GM23338 (cell line): ENCODE measurements around the gene TLE3. TPM values are rescaled to one million over a fixed set of nuclear protein-coding genes. Genes with fewer than 3 reads are reported as not detected.

Experiments
- ATAC-seq: fragments of 200-7000 bp; cut with Tn5 transposase; 3 replicates; pipeline ENCODE4 v1.9.1; 2020
- DNase-seq: peaks from one replicate; pipeline ENCODE4 v3.0.0-alpha.2; 2015; ENCODE audit warnings: low spot score
- H2AFZ ChIP-seq: fragments of 200-600 bp; sonication (generic); 2 replicates; pipeline ENCODE4 v1.8.0; 2016; ENCODE audit warnings: antibody characterized with exemption, mild to moderate bottlenecking, moderate library complexity
- H3F3A ChIP-seq: fragments of 200-600 bp; sonication (generic); replicated peaks from 2 replicates; pipeline ENCODE4 v1.8.0; 2017; ENCODE audit warnings: antibody characterized with exemption, mixed run types, low read depth
- H3K27ac ChIP-seq: fragments of 200-600 bp; sonication (generic); 2 replicates; pipeline ENCODE4 v1.6.1; 2016; ENCODE audit warnings: low read depth
- H3K27me3 ChIP-seq: fragments of 200-600 bp; sonication (generic); 2 replicates; pipeline ENCODE4 v1.8.0; 2016; ENCODE audit warnings: mild to moderate bottlenecking, mixed run types, moderate library complexity; ENCODE audit not compliant: insufficient read depth
- H3K36me3 ChIP-seq: fragments of 200-600 bp; sonication (generic); 2 replicates; pipeline ENCODE4 v1.8.0; 2016; ENCODE audit warnings: mild to moderate bottlenecking; ENCODE audit not compliant: insufficient read depth
- H3K4me1 ChIP-seq: fragments of 200-600 bp; sonication (generic); 2 replicates; pipeline ENCODE4 v1.8.0; 2016; ENCODE audit warnings: mild to moderate bottlenecking, moderate library complexity; ENCODE audit not compliant: insufficient read depth
- H3K4me2 ChIP-seq: fragments of 200-600 bp; sonication (generic); 2 replicates; pipeline ENCODE4 v1.7.1; 2017; ENCODE audit warnings: mixed run types
- H3K4me3 ChIP-seq: fragments of 200-600 bp; sonication (generic); 2 replicates; pipeline ENCODE4 v1.6.1; 2016; ENCODE audit warnings: mixed run types
- H3K79me2 ChIP-seq: fragments of 200-600 bp; sonication (generic); replicated peaks from 2 replicates; pipeline ENCODE4 v1.8.0; 2017; ENCODE audit warnings: mild to moderate bottlenecking; ENCODE audit not compliant: insufficient read depth
- H3K9me2 ChIP-seq: fragments of 200-600 bp; sonication (generic); 2 replicates; pipeline ENCODE4 v1.8.0; 2017; ENCODE audit not compliant: insufficient read depth
- H4K20me1 ChIP-seq: fragments of 200-600 bp; sonication (generic); replicated peaks from 2 replicates; pipeline ENCODE4 v1.8.0; 2017; ENCODE audit warnings: mild to moderate bottlenecking; ENCODE audit not compliant: insufficient read depth
- H3K27ac Mint-ChIP-seq: 2 replicates; pipeline ENCODE4 v1.8.0; 2020; ENCODE audit warnings: inconsistent platforms, mild to moderate bottlenecking, moderate library complexity, mixed read lengths
- H3K27me3 Mint-ChIP-seq: 3 replicates; pipeline ENCODE4 v1.8.0; 2022; ENCODE audit warnings: low read depth, mild to moderate bottlenecking, moderate library complexity, mixed read lengths, inconsistent platforms; ENCODE audit not compliant: insufficient read depth, poor library complexity
- H3K36me3 Mint-ChIP-seq: 3 replicates; pipeline ENCODE4 v1.8.0; 2021; ENCODE audit warnings: low read depth, mild to moderate bottlenecking, inconsistent platforms, moderate library complexity, mixed read lengths
- H3K4me1 Mint-ChIP-seq: 3 replicates; pipeline ENCODE4 v1.8.0; 2020; ENCODE audit warnings: mild to moderate bottlenecking, inconsistent platforms, mixed read lengths
- H3K4me3 Mint-ChIP-seq: 3 replicates; pipeline ENCODE4 v1.8.0; 2021; ENCODE audit warnings: moderate library complexity, mild to moderate bottlenecking, inconsistent platforms, mixed read lengths
- H3K9me3 Mint-ChIP-seq: 3 replicates; pipeline ENCODE4 v1.8.0; 2020; ENCODE audit warnings: moderate library complexity, mild to moderate bottlenecking, inconsistent platforms, mixed read lengths
- CREB1 ChIP-seq: fragments of 250-450 bp; sonication (Bioruptor Pico); IDR thresholded peaks from 2 replicates; pipeline ENCODE4 v1.5.0; 2020; ENCODE audit warnings: low read depth, mild to moderate bottlenecking, moderate library complexity
- ETS1 ChIP-seq: IDR thresholded peaks from 2 replicates; pipeline ENCODE4 v1.6.1; 2016; ENCODE audit warnings: antibody characterized with exemption
- EZH2 ChIP-seq: fragments of 200-600 bp; sonication (generic); IDR thresholded peaks from one replicate; pipeline ENCODE4 v1.8.0; 2017; ENCODE audit warnings: antibody characterized with exemption, mild to moderate bottlenecking, low read depth; ENCODE audit not compliant: unreplicated experiment
- EZH2phosphoT487 ChIP-seq: fragments of 200-600 bp; sonication (generic); IDR thresholded peaks from one replicate; pipeline ENCODE4 v1.8.1; 2018; ENCODE audit warnings: antibody characterized with exemption; ENCODE audit not compliant: unreplicated experiment
- JUNB ChIP-seq: IDR thresholded peaks from one replicate; pipeline ENCODE4 v1.6.1; 2016; ENCODE audit warnings: antibody characterized with exemption; ENCODE audit not compliant: unreplicated experiment
- NANOG ChIP-seq: IDR thresholded peaks from 2 replicates; pipeline ENCODE4 v1.6.1; 2016; ENCODE audit warnings: antibody characterized with exemption, borderline replicate concordance
- POLR2AphosphoS5 ChIP-seq: IDR thresholded peaks from 2 replicates; pipeline ENCODE4 v1.6.1; 2016; ENCODE audit warnings: antibody characterized with exemption, low read depth
- REST ChIP-seq: IDR thresholded peaks from one replicate; pipeline ENCODE4 v1.6.1; 2018; ENCODE audit warnings: antibody characterized with exemption; ENCODE audit not compliant: unreplicated experiment
- ZNF114 ChIP-seq: fragments of 250-450 bp; sonication (Bioruptor Pico); IDR thresholded peaks from 2 replicates; pipeline ENCODE4 v1.5.0; 2020; ENCODE audit warnings: mild to moderate bottlenecking, moderate library complexity
- ZNF331 ChIP-seq: fragments of 250-450 bp; sonication (Bioruptor Pico); IDR thresholded peaks from 2 replicates; pipeline ENCODE4 v1.5.0; 2020; ENCODE audit warnings: low read depth, mild to moderate bottlenecking, moderate library complexity
- ZNF462 ChIP-seq: fragments of 250-450 bp; sonication (Bioruptor Pico); IDR thresholded peaks from 2 replicates; pipeline ENCODE4 v1.5.0; 2020; ENCODE audit warnings: mild to moderate bottlenecking, moderate library complexity
- polyA plus RNA-seq: library from polyadenylated mRNA; unstranded; fragments of >200 nt; fragmentation: Nextera tagmentation; extraction: Ambion mirVana; gene quantifications from 2 replicates; pipeline ENCODE4 v1.2.1, GENCODE V29; 2016
- total RNA-seq: library from RNA; depleted of rRNA; stranded (reverse); fragments of >200 nt; shearing (Covaris generic); gene quantifications from 2 replicates; pipeline ENCODE4 v1.2.3, GENCODE V29; 2014

The TLE3 gene
- total and polyA plus RNA-seq, 2 experiments from 2014 or later, result 10.4 to 79.5 TPM

DNA sequence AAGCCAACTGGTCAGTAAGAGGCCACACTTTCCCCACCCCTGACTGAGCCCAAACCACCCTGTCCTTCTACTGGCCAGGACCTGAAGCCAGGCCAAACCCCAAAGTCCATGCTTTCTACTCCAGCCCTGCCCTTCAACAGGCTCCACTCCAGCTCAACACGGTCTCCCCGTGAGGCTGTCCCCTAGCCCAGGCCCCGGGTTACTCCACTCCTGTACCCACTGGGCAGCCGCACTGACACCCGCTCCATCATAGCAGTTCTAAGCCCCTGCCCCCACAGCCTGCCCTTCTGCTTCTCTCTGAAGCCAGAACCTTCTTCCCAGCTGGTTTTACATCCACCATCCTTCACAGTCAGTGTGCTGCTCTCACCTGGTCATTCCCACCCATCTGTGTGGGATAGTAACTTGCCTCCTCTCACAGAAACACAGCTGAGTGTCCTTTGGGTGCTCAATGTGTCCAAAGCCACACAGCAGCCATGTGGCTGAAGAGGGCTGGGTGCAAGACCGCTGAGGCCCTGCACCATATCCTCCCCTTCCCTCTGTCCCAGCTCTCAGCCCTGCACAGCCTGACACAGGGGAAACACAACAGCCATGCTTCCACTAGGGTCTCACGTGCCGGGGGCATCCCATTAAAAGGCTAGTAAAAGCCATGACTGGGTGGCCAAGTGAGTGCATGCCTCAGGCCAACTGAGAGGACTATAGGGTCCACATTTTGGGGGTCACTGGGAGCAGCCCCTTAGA lies 38.1 kb downstream of the TLE3 start (continued):
- TF ChIP-seq ZNF462 (CRISPR knock-in tag) (no peak), JUNB (no peak), ZNF331 (CRISPR knock-in tag) (no peak), ETS1 (no peak), EZH2phosphoT487 (no peak)

- H2AFZ ChIP-seq, result no peak overlapping the region
- H3K79me2 ChIP-seq, result no peaks in the 10 kb centered on the region
- H3K4me2 ChIP-seq, result no peak overlapping the region
- H3K4me1 ChIP-seq, result no peaks in the 10 kb centered on the region
- H3K9me2 ChIP-seq, result no peaks in the 10 kb centered on the region
- no peak overlapping the region for H3K27ac ChIP-seq
- Mint-ChIP-seq H3K27ac (no peak overlapping the region), H3K36me3 (peaks cover 78% of the 10 kb centered on the region), H3K4me1 (no peaks in the 10 kb centered on the region), H3K4me3 (no peak overlapping the region), H3K27me3 (peaks cover 9% of the 10 kb centered on the region), H3K9me3 (no peaks in the 10 kb centered on the region)
- no peaks in the 10 kb centered on the region for H3K27me3 ChIP-seq
- H3K36me3 ChIP-seq, result peaks cover 8% of the 10 kb centered on the region; the same call in 1 of the 2 replicates
- H3K4me3 ChIP-seq, result no peak overlapping the region
- ATAC-seq (no peak), DNase-seq (no peak)
- H4K20me1 ChIP-seq, result peaks cover 4% of the 10 kb centered on the region
- no peaks in the 10 kb centered on the region for H3F3A ChIP-seq
- no peak for TF ChIP-seq EZH2
- no peak for TF ChIP-seq EZH2phosphoT487
- TF ChIP-seq REST, result no peak
- TF ChIP-seq JUNB, result no peak
- no peak for TF ChIP-seq ZNF331 (CRISPR knock-in tag)
- no peak for TF ChIP-seq NANOG
- no peak for TF ChIP-seq ZNF114
- TF ChIP-seq POLR2AphosphoS5, result no peak
- TF ChIP-seq CREB1 (CRISPR knock-in tag), result no peak
Measured at GRCh38 chr15:70058642-70059360, 38.9 kb downstream of the TLE3 start.
